ENCODE results near the gene MICU1.

- TF ChIP-seq FOSL2 (IDR thresholded peaks at IDR 0.05; ENCODE audit: borderline replicate concordance, low read depth) (no peak), JUND (IDR thresholded peaks at IDR 0.05) (no peak), FOXJ3 (CRISPR knock-in tag; IDR thresholded peaks at IDR 0.05) (no peak), RFX5 (IDR thresholded peaks at IDR 0.05; ENCODE audit: low read length) (no peak)
Observed at GRCh38 chr10:72435570-72435969, 190.3 kb downstream of the MICU1 start.
